GM18870 (cell line): ENCODE results near the gene SGSH.
"Not testable (repeated sequence)": the region's sequence is repeated elsewhere in the genome, so short reads cannot be mapped to it uniquely, and the experiment has no call there.

Experiments
- ATAC-seq: cut with Tn5 transposase; IDR thresholded peaks from one replicate; pipeline ENCODE4 v1.9.1; 2021; ENCODE audit warnings: moderate library complexity; ENCODE audit not compliant: unreplicated experiment

The SGSH gene

GRCh38 chr17:80212511-80212910 lies 7.6 kb downstream of the SGSH start:
- no peak for ATAC-seq

- ATAC-seq = no peak
Observed at GRCh38 chr17:80212109-80212508, 8.0 kb downstream of the SGSH start.

DNA sequence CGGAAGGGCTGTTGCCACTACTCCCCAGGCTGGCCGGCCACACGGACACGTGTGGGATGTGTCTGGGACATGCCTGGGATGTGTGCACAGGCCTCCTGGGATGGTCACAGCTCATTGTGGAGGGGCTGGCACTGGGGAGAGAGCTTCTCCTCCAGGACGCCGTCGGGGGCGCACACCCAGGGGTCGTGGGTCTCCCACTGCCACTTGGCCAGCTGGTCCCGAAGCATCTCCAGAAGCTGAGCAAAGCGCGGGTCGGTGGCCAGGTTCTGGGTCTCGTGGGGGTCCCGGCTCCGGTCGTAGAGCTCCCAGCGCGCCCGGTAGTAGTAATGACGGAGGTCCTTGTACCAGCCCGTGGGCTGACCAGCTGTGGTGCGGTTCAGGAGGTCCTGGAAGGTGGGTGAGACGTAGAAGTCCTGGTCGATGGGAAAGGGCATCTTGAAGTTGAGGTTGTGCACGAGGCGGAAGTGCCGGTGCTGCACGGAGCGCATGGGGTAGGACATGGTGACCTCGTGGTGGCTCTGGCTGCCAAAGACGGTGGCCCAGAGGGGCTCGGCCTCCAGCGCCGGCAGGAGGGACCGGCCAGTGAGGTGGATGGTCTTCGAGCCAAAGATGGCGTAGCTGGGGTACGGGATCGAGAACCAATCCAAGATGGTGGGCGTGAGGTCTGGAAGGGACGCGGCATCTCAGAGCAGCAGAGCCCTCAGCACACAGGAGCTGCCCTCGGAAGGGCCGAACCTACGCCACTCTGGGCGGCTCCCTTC lies 9.6 kb downstream of the SGSH start:
- no peak for ATAC-seq

DNA sequence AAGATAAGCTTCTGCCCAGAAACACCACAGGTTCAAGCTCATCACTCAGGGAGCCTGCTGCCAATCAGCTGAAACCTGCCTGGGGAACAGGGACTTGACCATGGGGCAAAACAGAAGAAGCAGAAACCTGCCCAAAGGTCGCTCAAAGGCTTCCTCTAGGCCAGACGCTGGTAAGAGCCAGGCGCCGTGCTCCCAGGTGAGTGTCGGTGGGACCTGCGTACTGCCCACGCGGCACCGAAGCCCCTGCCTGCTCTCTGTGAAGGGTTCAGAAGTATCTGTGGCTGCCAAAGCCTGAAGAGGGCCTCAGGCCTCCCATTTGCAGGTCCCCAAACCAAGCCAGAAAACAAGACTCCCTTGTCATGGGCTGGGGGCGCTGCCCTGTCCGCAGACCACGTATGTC lies 10.4 kb downstream of the SGSH start:
- no peak for ATAC-seq

DNA sequence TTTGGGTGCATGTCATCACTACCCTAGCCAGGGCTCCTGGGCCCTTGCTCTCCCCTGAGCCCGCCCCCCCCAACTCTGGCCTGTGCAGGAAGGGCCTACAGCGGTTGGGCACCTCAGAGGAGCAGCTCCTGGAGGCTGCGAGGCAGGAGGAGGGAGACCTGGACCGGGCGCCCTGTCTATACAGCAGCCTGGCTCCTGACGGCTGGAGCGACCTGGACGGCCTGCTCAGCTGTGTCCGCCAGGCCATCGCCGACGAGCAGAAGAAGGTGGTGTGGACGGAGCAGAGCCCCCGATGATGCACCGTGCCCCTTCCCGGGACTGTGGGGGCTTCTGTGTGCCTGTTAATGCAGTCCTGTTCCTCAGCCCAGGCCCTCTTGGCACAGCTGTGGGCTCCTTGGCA lies 12.1 kb downstream of the SGSH start:
- ATAC-seq = no peak

DNA sequence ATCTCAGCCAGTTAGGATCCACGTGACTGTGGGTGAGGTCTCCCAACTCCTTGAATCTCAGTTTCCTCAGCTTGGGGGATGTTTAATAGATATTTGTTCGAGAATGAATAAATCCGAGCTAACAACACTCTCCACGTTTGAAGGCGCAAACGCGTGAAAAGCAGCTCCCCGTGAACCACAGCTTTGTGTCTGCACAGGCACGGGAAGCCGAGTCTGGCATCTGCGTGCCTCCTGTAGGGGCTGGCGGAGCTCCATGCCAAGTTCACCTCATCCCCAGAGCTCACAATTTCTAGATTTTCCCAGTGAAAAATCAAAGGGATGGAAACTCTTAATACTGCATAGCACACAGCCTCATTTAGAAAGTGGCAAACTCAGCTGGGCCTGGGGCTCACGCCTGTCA lies 14.3 kb downstream of the SGSH start:
- ATAC-seq = no peak

- ATAC-seq = no peak
Observed at GRCh38 chr17:80204626-80205468, 15.3 kb downstream of the SGSH start.

DNA sequence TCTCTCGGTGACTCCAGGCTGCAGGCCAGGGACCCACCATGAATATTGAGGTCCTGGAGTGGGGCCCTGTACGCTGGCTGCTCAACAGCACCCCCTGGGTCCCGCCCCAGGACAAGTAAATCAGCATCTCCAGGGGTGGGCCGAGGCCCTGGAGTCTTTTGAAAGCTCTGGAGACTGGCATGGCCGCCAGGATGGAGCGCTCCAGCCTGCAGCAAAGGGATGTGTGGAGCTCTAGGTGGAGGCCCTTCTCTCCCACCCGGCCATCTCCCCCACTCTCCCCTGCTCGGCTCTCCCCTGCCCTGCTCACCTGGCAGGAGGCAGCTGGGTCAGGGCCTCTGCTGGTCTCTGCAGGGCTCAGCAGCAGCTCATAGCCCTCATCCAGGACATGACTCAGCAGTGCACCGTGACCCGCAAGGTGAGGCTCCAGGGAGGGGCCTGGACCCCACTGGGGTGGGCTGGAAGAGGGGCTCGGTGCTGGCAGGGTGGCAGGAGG lies 16.6 kb downstream of the SGSH start:
- no peak for ATAC-seq

DNA sequence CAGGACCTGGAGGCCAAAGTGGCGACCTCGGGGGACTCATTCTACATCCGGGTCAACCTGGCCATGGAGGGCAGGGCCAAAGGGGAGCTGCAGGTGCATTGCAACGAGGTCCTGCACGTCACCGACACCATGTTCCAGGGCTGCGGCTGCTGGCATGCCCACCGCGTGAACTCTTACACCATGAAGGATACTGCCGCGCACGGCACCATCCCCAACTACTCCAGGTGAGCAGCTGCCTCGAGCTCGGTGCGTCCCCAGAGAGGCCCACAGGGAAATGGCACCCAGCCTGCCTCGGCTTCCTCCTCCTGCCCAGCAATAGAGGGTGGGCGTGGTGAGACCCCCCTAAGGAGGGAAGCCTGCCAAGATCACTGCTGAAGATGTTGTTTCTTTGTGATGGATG lies 17.9 kb downstream of the SGSH start:
- ATAC-seq = no peak

- no peak for ATAC-seq
Observed at GRCh38 chr17:80201446-80201845, 18.7 kb downstream of the SGSH start.

DNA sequence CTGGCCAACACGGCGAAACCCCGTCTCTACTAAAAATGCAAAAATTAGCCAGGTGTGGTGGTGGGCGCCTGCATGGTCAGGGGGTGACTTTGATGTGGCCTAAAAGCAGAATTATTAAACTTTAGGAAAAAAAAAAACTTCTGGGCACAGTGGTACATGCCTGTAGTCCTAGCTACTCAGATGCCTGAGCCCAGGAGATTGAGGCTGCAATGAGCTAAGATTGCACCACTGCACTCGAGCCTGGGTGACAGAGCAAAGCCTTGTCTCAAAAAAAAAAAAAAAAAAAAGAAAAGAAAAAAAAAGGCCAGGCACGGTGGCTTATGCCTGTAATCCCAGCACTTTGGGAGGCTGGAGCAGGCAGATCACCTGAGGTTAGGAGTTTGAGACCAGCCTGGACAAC lies 20.8 kb downstream of the SGSH start:
- not testable (repeated sequence) for ATAC-seq

DNA sequence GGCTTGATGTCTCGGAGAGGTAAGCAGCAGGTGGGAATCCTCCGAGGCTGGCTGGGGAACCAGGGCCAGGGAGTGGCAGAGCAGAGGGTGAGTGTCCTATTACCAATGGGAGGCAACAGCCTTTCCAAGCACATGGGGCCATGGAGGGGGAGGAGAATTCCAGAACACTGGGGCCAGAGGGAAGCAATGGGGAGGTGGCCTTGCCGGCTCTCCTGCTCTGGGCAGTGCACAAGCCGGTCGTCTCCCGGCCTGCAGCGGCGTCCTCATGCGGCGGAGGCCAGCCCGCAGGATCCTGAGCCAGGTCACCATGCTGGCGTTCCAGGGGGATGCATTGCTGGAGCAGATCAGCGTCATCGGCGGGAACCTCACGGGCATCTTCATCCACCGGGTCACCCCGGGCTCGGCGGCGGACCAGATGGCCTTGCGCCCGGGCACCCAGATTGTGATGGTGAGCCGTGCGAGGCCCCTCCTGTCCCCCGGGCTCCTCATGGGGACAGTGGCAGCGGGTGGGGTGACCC lies 21.9 kb downstream of the SGSH start:
- no peak for ATAC-seq

DNA sequence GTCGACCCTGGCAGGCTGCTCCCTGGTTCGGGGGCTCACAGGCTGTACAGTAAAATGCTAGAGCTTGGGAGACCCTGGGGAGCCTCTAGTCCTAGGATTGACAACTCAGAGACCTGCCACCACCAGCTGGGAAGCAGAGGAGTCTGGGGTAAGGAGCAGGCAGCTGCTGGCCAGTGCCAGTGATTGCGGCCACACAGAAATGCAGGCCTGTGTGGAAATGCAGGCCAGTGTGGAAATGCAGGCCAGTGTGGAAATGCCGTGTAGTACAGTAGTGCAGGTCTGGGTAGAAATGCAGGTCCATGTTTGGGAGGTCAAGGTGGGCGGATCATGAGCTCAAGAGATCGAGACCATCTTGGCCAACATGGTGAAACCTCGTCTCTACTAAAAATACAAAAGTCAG lies 23.5 kb downstream of the SGSH start:
- no peak for ATAC-seq

GRCh38 chr17:80195671-80196529 lies 24.2 kb downstream of the SGSH start:
- ATAC-seq = no peak

GRCh38 chr17:80195141-80195540 lies 25.0 kb downstream of the SGSH start:
- ATAC-seq = no peak

DNA sequence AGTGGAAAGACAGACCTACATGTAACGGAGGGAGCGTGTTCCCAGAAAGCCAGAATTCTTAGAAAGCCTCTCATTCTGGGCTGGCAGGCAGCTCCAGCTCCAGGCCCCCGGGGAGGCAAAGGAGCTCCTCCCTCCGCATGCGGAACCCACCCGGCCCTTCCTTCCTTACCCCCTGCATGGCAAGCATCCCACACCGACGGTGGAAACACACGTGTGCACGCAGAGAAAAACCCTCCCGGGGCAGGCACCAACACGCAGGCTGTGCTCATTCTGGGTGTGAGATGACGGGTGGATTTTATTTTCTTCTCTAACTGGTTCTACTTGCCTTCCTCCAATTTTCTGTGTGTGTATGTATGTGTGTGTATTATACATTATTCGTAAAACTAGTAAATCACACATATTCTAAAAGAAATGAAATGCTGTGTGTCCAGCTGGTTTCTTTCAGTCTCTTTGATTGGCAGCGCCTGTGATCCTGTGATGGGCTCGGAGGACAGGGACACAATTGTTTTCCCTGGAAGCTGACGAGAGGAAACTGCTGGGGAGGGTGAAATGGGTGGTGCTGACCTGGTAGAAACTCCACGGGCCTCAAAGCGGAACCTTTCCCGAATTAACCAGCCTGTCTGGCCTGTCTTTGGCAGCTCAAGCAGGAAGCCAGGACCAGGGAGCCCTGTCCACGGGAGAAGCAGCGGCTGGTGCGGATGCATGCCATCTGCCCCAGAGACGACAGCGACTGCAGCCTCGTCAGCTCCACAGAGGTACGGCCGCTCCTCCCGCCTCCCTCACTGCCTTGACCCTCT lies 28.1 kb downstream of the SGSH start:
- no peak for ATAC-seq

DNA sequence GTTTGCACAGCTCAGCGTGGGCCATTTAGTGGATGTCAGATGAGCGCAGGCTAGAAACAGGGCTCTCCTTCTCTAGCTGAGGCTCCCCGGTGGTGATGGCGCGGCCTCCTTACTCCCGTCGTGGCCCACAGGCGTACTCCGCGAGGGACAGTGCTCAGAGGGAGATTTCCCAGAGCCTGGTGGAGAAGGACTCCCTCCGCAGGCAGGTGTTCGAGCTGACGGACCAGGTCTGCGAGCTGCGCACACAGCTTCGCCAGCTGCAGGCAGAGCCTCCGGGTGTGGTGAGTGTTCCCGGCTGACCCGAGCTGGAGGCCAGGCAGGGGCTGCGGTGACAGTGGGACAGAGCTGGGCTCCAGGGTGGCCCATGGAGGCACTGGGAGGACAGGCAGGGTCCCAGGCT lies 28.9 kb downstream of the SGSH start:
- ATAC-seq = no peak

GRCh38 chr17:80190716-80191115 lies 29.4 kb downstream of the SGSH start:
- no peak for ATAC-seq

- no peak for ATAC-seq
Observed at GRCh38 chr17:80189611-80190010, 30.5 kb downstream of the SGSH start.

- ATAC-seq = no peak
Observed at GRCh38 chr17:80187515-80187941, 32.6 kb downstream of the SGSH start.
